GM20431 (cell line): ENCODE data around the gene CDS2.

ENCODE experiments used
- in situ Hi-C: fragments of 300-500 bp; cut with MseI, MboI; formaldehyde crosslinking; loops from one replicate; pipeline ENCODE4 v1.15.0; 2020; ENCODE audit warnings: low sequenced_read_pairs; ENCODE audit not compliant: unreplicated experiment

The CDS2 gene

DNA sequence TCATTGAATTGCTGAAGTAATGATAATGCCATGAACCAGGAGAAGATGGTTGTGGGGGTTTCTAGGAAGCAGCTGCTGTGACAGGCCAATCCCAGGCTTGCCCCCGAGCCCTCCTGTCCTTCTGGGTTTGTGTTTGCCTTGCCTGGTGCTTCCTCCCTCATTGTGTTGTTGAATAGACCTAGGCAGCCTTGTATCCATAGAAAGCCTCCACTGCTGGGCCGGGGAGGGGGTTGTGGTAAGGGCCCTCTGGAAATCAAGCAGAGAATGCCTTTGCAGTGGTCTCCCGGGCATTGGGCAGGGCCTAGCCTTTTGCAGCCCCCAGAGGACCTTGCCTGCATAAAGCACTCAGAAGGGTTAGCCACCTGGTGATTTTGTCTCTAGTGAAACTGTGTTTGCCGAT lies 69.3 kb downstream of the CDS2 start:
- in situ Hi-C loops = loop anchor here (10.0 kb wide), 1 partner anchor 71 kb away; the partner anchor contains the start of gene CDS2

DNA sequence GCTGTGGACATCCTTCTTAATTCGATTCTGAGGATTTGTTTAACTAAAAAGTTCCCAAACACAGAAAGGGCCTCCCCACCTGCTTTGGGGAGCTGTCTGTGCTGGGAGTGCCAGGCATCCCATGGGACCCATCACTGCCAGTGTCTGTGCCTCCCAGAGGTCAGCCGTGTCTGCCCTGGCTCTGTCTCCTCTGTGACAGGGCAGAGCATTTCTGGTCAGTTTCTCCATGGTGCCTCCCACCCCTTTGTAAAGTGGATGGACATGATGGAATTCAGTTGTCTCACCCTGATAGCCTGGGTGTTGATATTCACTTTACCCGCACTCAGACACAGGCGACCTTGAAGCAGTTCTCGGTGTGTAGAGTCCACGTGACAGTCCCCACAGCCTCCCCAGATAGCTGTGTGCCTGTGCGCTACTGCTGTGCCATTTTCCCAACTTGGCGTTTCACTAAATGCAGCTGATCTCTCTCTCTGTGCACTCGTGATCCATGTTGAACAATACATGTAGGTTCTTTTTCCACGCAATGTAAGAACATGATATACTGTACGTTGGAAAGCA lies 70.5 kb downstream of the CDS2 start:
- in situ Hi-C loops = loop anchor here (10.0 kb wide), 1 partner anchor 73 kb away; the partner anchor contains the start of gene CDS2

DNA sequence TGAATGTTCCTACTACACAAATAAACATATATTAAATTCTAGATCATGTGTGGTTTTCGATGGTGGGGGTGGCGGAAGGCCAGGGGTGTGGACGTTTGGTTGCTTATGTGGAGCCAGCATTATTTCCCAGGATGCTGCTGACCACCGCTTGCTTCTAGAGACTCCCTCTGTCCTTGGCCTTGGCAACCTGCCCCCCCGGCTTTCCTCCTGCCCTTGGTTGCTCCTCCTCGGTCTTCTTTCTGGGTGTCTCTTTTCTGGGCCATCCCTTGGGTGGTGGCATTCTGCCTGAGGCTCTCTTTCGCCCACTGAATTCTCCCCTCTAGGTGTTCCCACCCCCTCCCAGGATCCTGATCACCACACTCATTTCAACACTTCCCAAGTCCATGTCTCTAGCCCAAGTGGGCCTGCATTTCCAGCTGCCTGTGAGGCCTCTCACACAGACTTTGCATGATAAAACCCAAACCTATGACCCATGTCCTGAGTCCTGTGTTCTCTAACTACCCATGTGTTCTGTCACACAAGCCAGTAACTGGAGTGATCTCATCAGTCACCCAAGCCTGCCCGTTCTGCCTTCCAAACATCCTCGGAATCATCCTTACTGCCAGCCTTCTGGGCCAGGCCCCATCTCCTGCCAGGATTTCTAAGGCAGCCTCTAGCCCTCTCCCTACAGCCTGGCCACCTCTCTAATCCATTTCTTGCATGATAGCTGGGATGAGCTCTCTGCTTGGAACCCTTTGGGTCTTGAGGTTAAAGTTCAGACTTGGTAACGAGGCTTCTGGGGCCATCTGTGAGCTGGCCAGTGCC lies 71.2 kb downstream of the CDS2 start:
- in situ Hi-C loops = loop anchor here (10.0 kb wide), 1 partner anchor 73 kb away; the partner anchor contains the start of gene CDS2

DNA sequence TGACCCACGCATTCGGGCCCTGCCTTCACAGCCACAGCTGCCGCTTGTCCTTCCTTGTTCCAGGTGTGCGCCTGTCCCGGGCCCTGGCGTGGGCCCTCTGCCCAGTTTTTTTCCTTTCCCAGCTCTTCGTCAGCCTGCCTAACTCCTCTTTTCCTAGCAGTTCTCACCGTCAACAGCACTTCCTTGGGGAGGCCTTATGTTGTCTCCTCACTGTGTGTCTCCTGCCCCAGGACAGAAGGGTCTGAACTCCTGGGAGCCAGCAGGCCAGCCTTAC lies 71.8 kb downstream of the CDS2 start:
- in situ Hi-C loops = loop anchor here (10.0 kb wide), 1 partner anchor 74 kb away; the partner anchor contains the start of gene CDS2

DNA sequence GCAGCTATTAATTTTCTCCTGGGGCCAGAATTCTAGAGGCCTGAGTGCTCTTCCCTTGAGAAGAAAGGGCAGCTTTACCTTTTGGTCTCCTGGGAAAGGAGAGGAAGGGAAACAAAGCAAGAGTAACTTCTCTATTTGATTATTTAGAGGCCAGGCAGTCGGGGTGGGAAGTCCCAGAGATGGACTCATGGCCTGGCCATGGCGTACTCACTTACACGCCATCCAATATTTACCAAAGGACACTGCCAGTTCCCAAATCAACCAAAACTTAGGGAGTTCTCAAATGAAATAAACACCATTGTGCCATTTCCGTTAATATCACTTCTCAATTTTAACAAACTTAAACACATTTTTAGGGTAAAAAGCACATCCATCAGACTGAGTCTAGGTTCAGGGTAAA lies 76.6 kb downstream of the CDS2 start:
- in situ Hi-C loops = no loop called here

DNA sequence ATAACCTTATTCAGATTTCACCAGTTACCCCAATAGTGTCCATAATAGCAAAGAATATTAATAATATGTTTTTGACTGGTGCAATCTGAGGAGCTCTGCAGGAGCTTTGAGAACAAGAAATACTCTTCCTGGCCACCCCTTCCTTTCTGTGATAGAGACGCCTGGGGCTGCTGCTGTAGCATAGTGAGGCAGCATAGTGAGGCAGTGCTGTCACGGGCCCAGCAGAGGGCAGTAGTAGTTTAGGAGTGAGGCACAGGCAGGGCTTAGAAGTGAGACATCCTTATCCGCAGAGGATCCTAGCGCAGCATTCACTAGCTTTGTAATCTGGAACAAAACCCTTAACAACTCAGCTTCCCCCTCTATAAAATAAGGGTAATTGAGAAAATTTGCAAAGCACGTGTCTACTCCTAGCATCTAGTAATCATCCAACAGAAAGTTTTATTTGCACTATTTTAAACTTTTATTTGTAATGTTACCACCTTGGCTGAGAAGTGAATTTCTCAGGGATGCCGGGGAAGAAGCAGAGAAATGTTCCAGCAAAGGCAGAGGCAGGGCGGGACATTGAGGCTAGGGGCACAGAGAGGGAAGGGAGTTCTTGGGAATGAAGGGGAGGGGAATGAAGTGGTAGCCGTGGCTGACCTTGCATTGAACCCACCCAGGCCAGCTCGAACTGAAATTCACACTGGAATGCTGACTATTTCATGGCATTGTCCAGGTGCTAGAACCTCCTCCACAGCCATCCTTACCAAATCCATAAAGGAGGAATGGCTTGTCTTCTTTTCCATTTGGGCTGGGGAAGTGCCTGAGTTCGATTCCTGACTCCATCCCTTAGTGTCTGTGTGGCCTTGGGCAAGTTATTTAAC lies 78.8 kb downstream of the CDS2 start:
- in situ Hi-C loops = no loop called here

DNA sequence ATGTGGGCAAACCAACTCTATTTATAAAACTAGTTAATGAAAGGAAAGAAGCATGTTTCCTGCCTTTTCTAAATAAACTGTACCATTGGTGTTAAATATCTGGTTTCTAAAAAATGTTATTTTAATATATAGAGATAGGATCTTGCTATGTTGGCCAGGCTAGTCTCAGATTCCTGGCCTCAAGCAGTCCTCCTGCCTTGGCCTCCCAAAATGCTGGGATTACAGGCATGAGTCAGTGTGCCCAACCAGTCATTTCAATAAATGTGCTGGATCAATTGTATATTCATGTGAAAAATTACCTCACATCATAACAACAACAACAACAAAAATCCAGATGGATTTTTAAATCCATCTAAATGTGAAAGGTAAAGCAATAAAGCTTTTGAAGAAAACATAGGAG lies 80.3 kb downstream of the CDS2 start:
- in situ Hi-C loops = no loop called here

DNA sequence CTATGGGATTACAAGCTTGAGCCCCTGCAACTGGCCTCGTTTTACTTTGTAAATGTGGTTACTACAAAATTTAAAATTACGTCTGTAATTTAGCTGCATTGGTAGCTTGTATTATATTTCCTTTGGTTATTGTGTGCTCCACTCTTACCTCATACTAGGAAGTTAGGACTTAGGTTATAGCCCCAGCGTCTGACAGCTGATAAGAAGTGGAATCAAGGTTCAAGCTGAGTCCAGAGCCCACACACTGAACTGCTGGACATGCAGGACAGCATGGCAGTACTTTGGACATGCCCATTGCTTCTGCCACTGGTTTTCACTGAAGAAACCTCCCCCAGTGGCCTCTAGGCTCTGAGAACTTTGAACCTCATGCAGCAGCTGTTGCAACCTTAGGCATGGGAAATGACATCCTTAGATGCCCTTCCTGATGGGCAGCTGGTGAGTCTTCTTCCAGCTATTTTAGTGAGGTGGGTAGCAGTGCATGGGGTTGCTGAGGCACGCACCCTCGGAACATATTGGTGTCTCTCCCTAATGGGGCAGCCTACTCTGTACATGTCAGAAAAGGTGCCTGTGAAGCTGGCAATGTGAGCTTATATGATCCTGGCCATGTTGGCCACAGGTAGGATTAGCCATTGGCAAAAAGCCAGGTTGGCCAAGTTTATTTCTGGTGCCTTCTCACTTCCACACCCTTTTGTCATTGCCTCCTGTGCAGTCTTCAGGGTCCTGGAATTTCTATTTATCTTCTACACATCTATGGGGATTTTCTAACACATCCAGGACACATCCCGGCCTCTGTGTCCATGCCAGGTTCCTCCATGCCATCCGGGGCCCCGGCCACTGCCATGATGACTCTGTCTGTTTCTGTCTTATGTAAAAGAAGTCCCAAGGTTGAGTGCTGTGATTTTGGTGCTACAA lies 85.3 kb downstream of the CDS2 start:
- in situ Hi-C loops = no loop called here

DNA sequence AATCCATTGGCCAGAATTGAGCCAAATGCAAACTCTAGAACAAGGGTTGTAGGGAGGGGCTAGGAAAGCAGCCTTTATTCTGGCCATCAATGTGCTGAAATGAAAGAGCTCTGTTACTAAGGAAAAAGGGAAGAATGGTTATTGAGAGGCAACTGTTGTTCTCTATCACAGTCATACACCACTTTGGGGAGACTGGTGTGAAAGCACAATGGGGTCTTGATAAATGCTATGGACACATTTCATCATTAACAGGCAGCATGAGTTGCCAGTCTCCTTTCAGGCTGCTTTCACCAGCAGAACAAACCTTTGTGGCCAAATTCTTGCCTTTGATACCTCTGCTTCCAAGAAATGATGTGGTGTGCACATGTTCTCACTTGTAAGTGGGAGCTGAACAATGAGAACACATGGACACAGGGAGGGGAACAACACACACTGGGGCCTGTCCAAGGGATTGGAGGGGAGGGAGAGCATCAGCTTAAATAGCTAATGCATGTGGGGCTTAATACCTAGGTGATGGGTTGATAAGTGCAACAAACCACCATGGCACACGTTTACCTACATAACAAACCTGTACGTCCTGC lies 86.2 kb downstream of the CDS2 start:
- in situ Hi-C loops = no loop called here

DNA sequence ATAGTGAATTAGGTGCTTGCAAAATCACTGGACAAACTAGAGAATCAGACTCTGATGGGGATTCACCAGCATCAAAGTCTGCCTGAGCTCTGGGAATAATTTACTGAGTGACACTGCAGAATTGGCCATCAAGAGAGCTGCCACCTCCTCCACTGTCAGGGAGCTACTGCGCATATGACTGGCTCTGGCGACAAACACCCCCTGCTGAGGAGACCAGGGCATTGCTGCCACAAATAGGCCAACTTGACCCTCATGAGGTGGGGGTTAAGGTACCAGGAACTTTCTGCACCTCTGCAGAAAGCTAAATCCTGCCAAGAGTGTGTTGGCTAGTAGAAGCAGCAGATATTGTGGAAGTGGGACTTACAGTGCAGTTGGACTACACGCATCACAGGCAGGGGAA lies 88.0 kb downstream of the CDS2 start:
- in situ Hi-C loops = no loop called here

DNA sequence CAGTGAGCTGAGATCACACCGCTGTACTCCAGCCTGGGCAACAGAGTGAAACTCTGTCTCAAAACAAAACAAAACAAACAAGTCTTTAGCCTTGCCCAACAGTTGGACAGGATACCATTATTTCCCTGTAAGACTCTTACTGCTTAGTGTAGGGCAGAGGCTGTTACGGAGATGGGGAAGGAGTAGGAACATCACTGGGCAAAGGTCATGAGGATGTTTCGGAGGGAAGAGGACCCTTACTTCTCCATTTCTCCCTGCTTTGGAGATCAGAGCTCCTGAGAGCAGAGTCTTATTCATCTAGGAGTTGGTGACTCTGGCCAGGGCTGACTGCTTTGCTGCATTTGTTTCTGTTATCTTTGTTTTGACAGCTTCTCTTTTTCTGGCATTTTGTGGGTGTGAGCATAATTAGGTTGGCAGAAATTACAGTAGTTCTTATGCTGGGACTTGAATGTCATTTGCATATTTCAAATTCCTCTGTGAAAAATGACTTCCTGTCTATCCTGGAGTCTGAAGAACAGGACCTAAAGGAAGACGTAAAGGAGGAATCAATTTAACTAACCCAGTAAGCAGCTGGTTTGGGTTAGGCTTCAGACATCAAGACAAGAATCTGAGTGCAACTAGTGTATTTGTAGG lies 89.0 kb downstream of the CDS2 start:
- in situ Hi-C loops = no loop called here

DNA sequence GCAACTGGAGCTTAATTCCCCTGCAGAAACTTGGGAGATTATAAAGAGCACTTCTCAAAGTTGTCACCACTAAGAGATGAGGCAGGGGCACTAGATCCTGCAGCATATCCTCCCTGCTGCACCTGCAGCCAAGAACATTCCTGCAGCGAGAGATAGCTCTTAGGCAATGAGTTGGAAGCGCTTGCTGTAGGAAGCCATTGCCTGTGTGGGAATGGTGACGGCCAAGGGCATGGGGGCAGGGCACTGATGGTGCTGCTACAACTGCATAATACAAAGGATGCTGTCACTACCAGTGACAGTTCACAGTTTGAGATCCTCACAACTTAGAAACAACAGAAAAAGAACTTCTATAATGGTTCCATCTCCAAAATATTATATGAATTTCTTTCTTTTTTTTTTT lies 89.9 kb downstream of the CDS2 start:
- in situ Hi-C loops = no loop called here

DNA sequence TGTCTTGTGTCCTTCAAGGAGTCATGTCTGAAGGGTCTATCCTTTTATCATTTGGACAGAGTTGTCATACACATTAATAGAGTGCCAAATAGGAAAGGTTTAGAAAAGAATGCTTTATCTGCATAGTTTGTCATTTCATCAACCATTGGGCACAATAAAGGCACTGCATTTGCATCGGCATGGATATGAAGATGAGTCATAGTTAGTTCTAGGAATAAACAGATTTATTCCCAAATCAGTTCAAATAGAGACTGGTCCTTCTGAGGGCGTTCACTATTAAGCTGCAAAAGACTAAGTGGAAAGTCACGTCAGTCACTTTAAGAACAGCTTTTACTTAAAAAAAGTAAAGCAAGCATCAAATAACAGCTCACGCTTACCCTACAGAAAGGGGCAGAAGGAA lies 90.8 kb downstream of the CDS2 start:
- in situ Hi-C loops = no loop called here

DNA sequence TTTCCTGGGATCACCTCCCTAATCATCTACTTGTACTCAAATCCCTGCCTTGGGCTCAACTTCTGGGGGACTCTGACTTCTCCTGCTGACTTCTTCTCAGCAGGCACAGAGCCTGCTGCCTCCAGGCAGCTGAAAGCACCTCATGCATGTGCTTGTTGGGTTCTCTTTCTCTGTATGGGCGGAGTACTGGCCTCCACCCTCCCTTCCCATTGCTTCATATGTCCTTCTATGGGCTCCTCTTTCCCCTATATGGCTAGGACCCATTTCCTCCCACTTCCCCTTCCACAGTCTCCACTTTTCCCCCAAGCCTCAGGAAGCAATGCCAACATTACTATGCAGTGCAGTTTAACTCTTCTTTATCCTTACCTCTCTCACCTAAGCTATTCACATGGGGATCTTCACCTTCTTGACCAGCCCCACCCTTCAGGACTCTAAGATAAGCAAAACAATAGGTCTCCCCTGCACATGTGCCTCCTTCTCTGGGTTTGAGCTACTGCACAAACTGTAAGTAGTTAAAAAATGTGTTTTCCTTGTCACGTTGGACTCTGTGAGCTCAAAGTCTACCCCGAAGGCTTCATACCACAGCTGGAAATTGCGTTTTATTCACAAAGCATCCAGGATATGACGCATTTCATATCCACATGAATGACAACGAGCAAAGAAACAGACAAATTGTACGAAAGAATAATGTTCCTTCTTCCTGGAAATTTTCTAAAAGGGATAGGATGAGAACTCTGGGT lies 93.7 kb downstream of the CDS2 start:
- in situ Hi-C loops = no loop called here

DNA sequence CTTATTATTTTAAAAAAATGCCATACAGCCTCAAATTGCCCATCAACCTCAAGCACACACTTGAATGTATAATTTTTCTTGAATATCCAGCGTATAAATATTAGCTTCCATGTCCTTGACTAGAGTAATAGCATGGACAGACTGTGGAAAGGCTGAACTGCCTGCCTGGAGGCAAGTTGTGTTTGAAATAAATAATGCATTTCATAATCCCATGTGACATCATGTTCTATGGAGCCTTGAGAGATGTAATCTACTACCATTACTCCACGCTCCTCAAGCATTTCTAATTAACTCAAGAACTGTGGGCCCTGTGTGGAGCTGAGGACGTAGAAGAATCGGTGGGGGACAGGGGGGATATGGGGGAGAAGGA lies 94.2 kb downstream of the CDS2 start:
- in situ Hi-C loops = no loop called here

DNA sequence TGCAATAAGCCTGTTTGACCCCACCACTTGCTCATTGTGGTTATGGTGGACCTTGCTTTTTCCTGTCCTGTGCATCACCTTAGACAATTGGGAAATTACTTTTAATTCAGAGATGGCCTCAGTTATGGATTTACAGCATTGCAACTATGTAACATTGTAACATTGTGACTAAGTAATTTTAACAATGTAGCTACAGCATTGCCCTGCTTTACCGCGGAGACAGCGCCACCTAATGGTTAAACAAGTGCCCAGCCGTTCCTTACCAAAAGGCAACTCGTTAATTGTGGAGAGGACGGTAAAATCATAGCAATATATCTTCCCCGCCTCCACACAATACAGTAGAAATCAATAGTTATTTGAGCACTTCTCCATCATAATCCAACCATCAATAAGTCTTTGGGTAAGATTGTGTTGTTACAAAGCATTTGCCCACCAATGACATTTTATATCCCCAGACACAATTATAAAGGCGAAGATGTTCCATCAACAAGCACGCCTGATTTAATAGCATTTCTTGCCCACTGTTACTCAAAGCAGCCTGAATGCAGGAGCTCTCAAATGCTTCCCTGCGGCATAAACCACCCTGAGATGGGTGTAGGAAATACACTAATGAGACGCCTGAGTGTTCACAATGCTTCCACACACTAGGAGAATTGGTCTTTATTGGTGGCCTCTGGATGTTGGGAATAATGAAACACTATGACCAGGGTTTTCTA lies 96.3 kb downstream of the CDS2 start:
- in situ Hi-C loops = no loop called here

DNA sequence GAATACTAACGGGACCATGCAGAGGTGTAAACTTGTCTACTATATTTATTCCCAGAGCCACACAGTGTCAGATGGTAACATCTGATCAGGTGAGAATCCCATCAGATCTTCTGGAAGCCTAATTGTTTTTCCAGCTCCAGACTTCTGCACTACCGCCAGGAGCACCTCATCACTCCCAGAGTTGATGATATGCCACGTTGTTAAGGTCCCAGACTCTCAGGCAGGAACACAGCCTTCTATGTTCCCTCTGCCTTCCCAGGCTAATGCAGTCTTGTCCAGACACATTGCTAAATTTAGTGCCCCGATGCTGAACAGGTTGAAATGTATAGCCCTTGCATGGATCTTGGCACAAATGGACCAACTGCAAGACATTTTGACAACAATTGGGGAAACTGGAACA lies 103.7 kb downstream of the CDS2 start:
- in situ Hi-C loops = no loop called here

DNA sequence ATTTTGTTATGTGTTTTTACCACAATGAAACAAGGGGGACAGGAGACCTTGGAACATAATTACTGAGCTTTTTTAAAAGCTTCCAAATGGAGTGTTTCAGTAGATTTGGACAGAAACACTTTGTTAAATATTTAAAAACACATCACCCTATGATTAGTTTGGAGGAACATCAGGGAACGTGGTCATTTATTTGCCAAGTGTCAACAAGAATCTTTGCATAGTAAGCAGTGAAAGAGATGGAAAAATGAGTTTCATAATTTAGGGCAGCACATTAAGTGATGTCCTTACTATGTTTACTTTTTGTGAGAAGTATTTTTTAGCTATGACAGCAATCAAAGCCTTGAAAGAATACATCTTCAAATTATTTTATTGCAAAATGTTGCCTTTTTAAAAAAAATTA lies 107.3 kb downstream of the CDS2 start:
- in situ Hi-C loops = no loop called here
